NCI-H446 treated with DMSO at 0.1 percent for 48 hours (cell line): ENCODE results near the gene MUSTN1.

Experiments used
- DNase-seq: peaks from one replicate; lab custom pipeline; 2025; lab: John Stamatoyannopoulos, UW

The MUSTN1 gene

GRCh38 chr3:52834871-52835501, at the start of gene MUSTN1:
Gene MUSTN1, minus strand, starts transcription at chr3:52835019. Its CDS starts 71 bp downstream, at chr3:52834948.
- peak; percentile 25 for DNase-seq

- no peak for DNase-seq
Measured at GRCh38 chr3:52882377-52882776, 47.6 kb upstream of the MUSTN1 start.

GRCh38 chr3:52881871-52882270, 47.1 kb upstream of the MUSTN1 start:
- DNase-seq = no peak

- DNase-seq = no peak
Measured at GRCh38 chr3:52880474-52880873, 45.7 kb upstream of the MUSTN1 start.

GRCh38 chr3:52880047-52880446, 45.2 kb upstream of the MUSTN1 start:
- no peak for DNase-seq

- DNase-seq = no peak
Measured at GRCh38 chr3:52879581-52879980, 44.8 kb upstream of the MUSTN1 start.

GRCh38 chr3:52879090-52879489, 44.3 kb upstream of the MUSTN1 start:
- no peak for DNase-seq

GRCh38 chr3:52877085-52877484, 42.3 kb upstream of the MUSTN1 start:
- no peak for DNase-seq

GRCh38 chr3:52874864-52875587, 40.2 kb upstream of the MUSTN1 start:
- DNase-seq = no peak

- DNase-seq = no peak
Measured at GRCh38 chr3:52874160-52874701, 39.4 kb upstream of the MUSTN1 start.

GRCh38 chr3:52873433-52874159, 38.8 kb upstream of the MUSTN1 start:
- DNase-seq = no peak

- DNase-seq = no peak
Measured at GRCh38 chr3:52872245-52872644, 37.4 kb upstream of the MUSTN1 start.

- no peak for DNase-seq
Measured at GRCh38 chr3:52871761-52872160, 36.9 kb upstream of the MUSTN1 start.

GRCh38 chr3:52870471-52870870, 35.7 kb upstream of the MUSTN1 start:
- no peak for DNase-seq

- DNase-seq = no peak
Measured at GRCh38 chr3:52866427-52866826, 31.6 kb upstream of the MUSTN1 start.

- DNase-seq = no peak
Measured at GRCh38 chr3:52865994-52866393, 31.2 kb upstream of the MUSTN1 start.

- no peak for DNase-seq
Measured at GRCh38 chr3:52860424-52860768, 25.6 kb upstream of the MUSTN1 start.

- DNase-seq = no peak
Measured at GRCh38 chr3:52859686-52860423, 25.0 kb upstream of the MUSTN1 start.

GRCh38 chr3:52857864-52858263, 23.0 kb upstream of the MUSTN1 start:
- peak; percentile 15 for DNase-seq

- DNase-seq = peak; percentile 65
Measured at GRCh38 chr3:52857133-52857532, 22.3 kb upstream of the MUSTN1 start.

- no peak for DNase-seq
Measured at GRCh38 chr3:52856666-52857065, 21.8 kb upstream of the MUSTN1 start.

GRCh38 chr3:52854013-52854412, 19.2 kb upstream of the MUSTN1 start:
- no peak for DNase-seq
